T-cell (primary cell): ENCODE measurements around the gene MYOZ3. TPM values are rescaled to one million over a fixed set of nuclear protein-coding genes. Genes with fewer than 3 reads are reported as not detected.

ENCODE experiments used
- ATAC-seq, 4 experiments: fragments of 200-7000 bp in 3 of 4; fragments of 150-1000 bp in 1 of 4; cut with Tn5 transposase; replicated peaks in 1 of 4; 1 replicate in 3 of 4; 2 replicates in 1 of 4; pipeline ENCODE4 v1.10.0; 2021; ENCODE audit warnings: moderate library complexity in 3 of 4, mild to moderate bottlenecking in 2 of 4, moderate number of reproducible peaks in 1 of 4
- CTCF ChIA-PET, 2 donors: fragments of 300-600 bp; sonication (Branson Sonifier 250); formaldehyde crosslinking; loops; one replicate each; lab custom pipeline; 2022; ENCODE audit warnings: antibody characterized with exemption in 2 of 2; lab: Charles Lee
- POLR2A ChIA-PET, 2 donors: fragments of 300-600 bp; sonication (Branson Sonifier 250); formaldehyde crosslinking; loops; one replicate each; lab custom pipeline; 2022; ENCODE audit warnings: antibody characterized with exemption in 2 of 2; lab: Charles Lee
- DNase-seq, 35 experiments: peaks; one replicate each; pipeline versions ENCODE4 v3.0.0 to v3.0.0-alpha.2; 2013 to 2023
- H3K27ac ChIP-seq: one replicate; pipeline ENCODE4 v1.5.1; 2013; ENCODE audit warnings: low read length
- H3K27me3 ChIP-seq, 2 experiments: replicated peaks in 1 of 2; 1 replicate in 1 of 2; 2 replicates in 1 of 2; pipeline versions ENCODE4 v1.6.1 to v1.7.0; 2013; ENCODE audit warnings: low read length in 1 of 2, mixed read lengths in 1 of 2; ENCODE audit not compliant: control insufficient read depth in 2 of 2, insufficient read depth in 2 of 2; ENCODE audit errors: extremely low read depth in 1 of 2
- H3K36me3 ChIP-seq, 2 donors: 1 replicate in 1 of 2; 2 replicates in 1 of 2; pipeline versions ENCODE4 v1.6.1 to v1.7.0; 2013; ENCODE audit warnings: low read length in 1 of 2; ENCODE audit not compliant: control insufficient read depth in 2 of 2, insufficient read depth in 1 of 2; ENCODE audit errors: extremely low read depth in 1 of 2
- H3K4me1 ChIP-seq, 2 experiments: 1 replicate in 1 of 2; 2 replicates in 1 of 2; pipeline versions ENCODE4 v1.6.1 to v1.7.0; 2013; ENCODE audit warnings: low read length in 2 of 2, mixed read lengths in 1 of 2; ENCODE audit not compliant: insufficient read depth in 2 of 2, control insufficient read depth in 1 of 2; ENCODE audit errors: extremely low read depth in 1 of 2
- H3K4me3 ChIP-seq, 2 donors: 1 replicate in 1 of 2; 2 replicates in 1 of 2; pipeline versions ENCODE4 v1.5.1 to v1.7.0; 2013; ENCODE audit warnings: mild to moderate bottlenecking in 2 of 2, low read length in 1 of 2, moderate library complexity in 1 of 2; ENCODE audit not compliant: control insufficient read depth in 1 of 2; ENCODE audit errors: extremely low read depth in 1 of 2
- H3K9me3 ChIP-seq: 2 replicates; pipeline ENCODE4 v1.7.0; 2013
- H3K27ac Mint-ChIP-seq, 2 donors: one replicate each; pipeline ENCODE4 v1.8.0; 2020 to 2021; ENCODE audit warnings: mild to moderate bottlenecking in 2 of 2, mixed read lengths in 2 of 2
- H3K27me3 Mint-ChIP-seq, 2 donors: one replicate each; pipeline ENCODE4 v1.8.0; 2021 to 2022; ENCODE audit warnings: mixed read lengths in 2 of 2
- H3K36me3 Mint-ChIP-seq: one replicate; pipeline ENCODE4 v1.8.0; 2021; ENCODE audit warnings: mixed read lengths
- H3K4me1 Mint-ChIP-seq, 3 donors: one replicate each; pipeline ENCODE4 v1.8.0; 2020 to 2022; ENCODE audit warnings: mixed read lengths in 3 of 3, mild to moderate bottlenecking in 1 of 3
- H3K4me3 Mint-ChIP-seq, 3 donors: one replicate each; pipeline ENCODE4 v1.8.0; 2020 to 2022; ENCODE audit warnings: mild to moderate bottlenecking in 3 of 3, mixed read lengths in 3 of 3, moderate library complexity in 3 of 3
- H3K9me3 Mint-ChIP-seq, 3 donors: one replicate each; pipeline ENCODE4 v1.8.0; 2020 to 2022; ENCODE audit warnings: mixed read lengths in 3 of 3
- WGBS: methylation state at CpG from one replicate; pipeline ENCODE4 v1.1.5; 2013; ENCODE audit warnings: missing lambda C conversion rate; ENCODE audit not compliant: insufficient coverage; 5-methylcytosine and 5-hydroxymethylcytosine counted together
- total RNA-seq, 35 experiments: library from RNA in 6 of 35; stranded (reverse) in 6 of 35; fragments of 120-200 nt in 1 of 35; gene quantifications; one replicate each; pipeline versions ENCODE4 v1.2.1 to v1.2.4 and lab custom pipeline; 2013 to 2026

MYOZ3 gene
- total RNA-seq, 5 donors from 2014 or later (not counting 1 experiment from before 2014, with no cell fraction given), result not detected

GRCh38 chr5:150625831-150626746, 35.0 kb upstream of the MYOZ3 start:
- no peaks in the 10 kb centered on the region for H3K9me3 Mint-ChIP-seq
- DNase-seq (peak in 1 of 35 experiments; percentile 24), ATAC-seq (no peak)
- WGBS, result 58% methylated on average over 6 of the region's 10 CpGs
- no peak overlapping the region for H3K27ac ChIP-seq
- H3K4me1 ChIP-seq, result peaks cover 0 to 20% of the 10 kb centered on the region in 2 experiments
- H3K4me1 Mint-ChIP-seq, result peaks cover 15 to 25% (median 17%) of the 10 kb centered on the region in 3 donors
- H3K36me3 Mint-ChIP-seq, result no peaks in the 10 kb centered on the region
- POLR2A ChIA-PET, result no interaction called here
- no peak overlapping the region for H3K4me3 ChIP-seq
- no peaks in the 10 kb centered on the region for H3K36me3 ChIP-seq
- CTCF ChIA-PET, result no interaction called here
- no peak overlapping the region for H3K27ac Mint-ChIP-seq
- H3K9me3 ChIP-seq, result no peaks in the 10 kb centered on the region
- peaks cover 0 to 14% of the 10 kb centered on the region in 2 donors for H3K27me3 Mint-ChIP-seq
- peak overlapping the region; percentile 37 to 49 (median 39) for H3K4me3 Mint-ChIP-seq
- H3K27me3 ChIP-seq, result peaks cover 0 to 48% of the 10 kb centered on the region in 2 experiments

- peaks cover 0 to 14% of the 10 kb centered on the region in 2 donors for H3K27me3 Mint-ChIP-seq
- DNase-seq, result no peak
Observed at GRCh38 chr5:150626853-150627276, 34.2 kb upstream of the MYOZ3 start.

GRCh38 chr5:150627731-150628545, 33.1 kb upstream of the MYOZ3 start:
- ChIA-PET POLR2A (no interaction called here), CTCF (no interaction called here)
- DNase-seq (no peak), ATAC-seq (no peak)
- Mint-ChIP-seq H3K4me3 (no peak overlapping the region), H3K9me3 (no peaks in the 10 kb centered on the region), H3K27me3 (peaks cover 0 to 14% of the 10 kb centered on the region in 2 donors), H3K4me1 (peaks cover 15 to 23% (median 15%) of the 10 kb centered on the region in 3 donors), H3K27ac (no peak overlapping the region), H3K36me3 (no peaks in the 10 kb centered on the region)
- H3K9me3 ChIP-seq, result no peaks in the 10 kb centered on the region
- peaks cover 0 to 20% of the 10 kb centered on the region in 2 experiments for H3K4me1 ChIP-seq
- no peaks in the 10 kb centered on the region for H3K36me3 ChIP-seq
- H3K4me3 ChIP-seq, result no peak overlapping the region
- WGBS, result 85% methylated on average over 5 of the region's 5 CpGs
- no peak overlapping the region for H3K27ac ChIP-seq
- peaks cover 0 to 48% of the 10 kb centered on the region in 2 experiments for H3K27me3 ChIP-seq

More at GRCh38 chr5:150626853-150627276, 34.2 kb upstream of the MYOZ3 start:
- Mint-ChIP-seq H3K4me3 (peak overlapping the region in 1 of 3 donors; percentile 37), H3K27ac (no peak overlapping the region), H3K9me3 (no peaks in the 10 kb centered on the region), H3K4me1 (peaks cover 15 to 25% (median 17%) of the 10 kb centered on the region in 3 donors), H3K36me3 (no peaks in the 10 kb centered on the region)
- ATAC-seq, result no peak
- Histone ChIP-seq H3K27me3 (peaks cover 0 to 48% of the 10 kb centered on the region in 2 experiments), H3K27ac (no peak overlapping the region), H3K4me1 (peaks cover 0 to 20% of the 10 kb centered on the region in 2 experiments), H3K9me3 (no peaks in the 10 kb centered on the region), H3K36me3 (no peaks in the 10 kb centered on the region), H3K4me3 (no peak overlapping the region)
- WGBS, result 79% methylated on average over 4 of the region's 5 CpGs
- ChIA-PET CTCF (no interaction called here), POLR2A (no interaction called here)

GRCh38 chr5:150628936-150629485, 32.0 kb upstream of the MYOZ3 start:
- Mint-ChIP-seq H3K4me3 (no peak overlapping the region), H3K9me3 (no peaks in the 10 kb centered on the region), H3K27me3 (peaks cover 0 to 13% of the 10 kb centered on the region in 2 donors), H3K4me1 (peaks cover 4 to 12% (median 6%) of the 10 kb centered on the region in 3 donors), H3K27ac (no peak overlapping the region), H3K36me3 (no peaks in the 10 kb centered on the region)
- Histone ChIP-seq H3K36me3 (no peaks in the 10 kb centered on the region), H3K27ac (no peak overlapping the region), H3K4me1 (peaks cover 0 to 12% of the 10 kb centered on the region in 2 experiments), H3K4me3 (no peak overlapping the region), H3K27me3 (peaks cover 0 to 39% of the 10 kb centered on the region in 2 experiments), H3K9me3 (no peaks in the 10 kb centered on the region)
- DNase-seq, result no peak
- POLR2A ChIA-PET, result no interaction called here
- CTCF ChIA-PET, result no interaction called here
- no peak for ATAC-seq
- 95% methylated on average over 9 of the region's 12 CpGs for WGBS

- no peak overlapping the region for H3K27ac Mint-ChIP-seq
- Histone ChIP-seq H3K36me3 (no peaks in the 10 kb centered on the region), H3K27ac (no peak overlapping the region), H3K4me3 (no peak overlapping the region), H3K4me1 (peaks cover 0 to 5% of the 10 kb centered on the region in 2 experiments), H3K9me3 (no peaks in the 10 kb centered on the region), H3K27me3 (peaks cover 0 to 33% of the 10 kb centered on the region in 2 experiments)
- ATAC-seq, result no peak
- no peak overlapping the region for H3K4me3 Mint-ChIP-seq
- H3K4me1 Mint-ChIP-seq, result peaks cover 0 to 8% (median 0%) of the 10 kb centered on the region in 3 donors
- ChIA-PET POLR2A (no interaction called here), CTCF (no interaction called here)
- no peak for DNase-seq
- H3K9me3 Mint-ChIP-seq, result no peaks in the 10 kb centered on the region
- H3K36me3 Mint-ChIP-seq, result no peaks in the 10 kb centered on the region
- 83% methylated on average over 4 of the region's 6 CpGs for WGBS
- peaks cover 0 to 9% of the 10 kb centered on the region in 2 donors for H3K27me3 Mint-ChIP-seq
Observed at GRCh38 chr5:150630016-150630415, 31.0 kb upstream of the MYOZ3 start.
